NCI-H1105 treated with DMSO at 0.1 percent for 48 hours (cell line): ENCODE results near the gene SURF4.

ENCODE experiments used
- DNase-seq: peaks from one replicate; lab custom pipeline; 2025; lab: John Stamatoyannopoulos, UW

Gene SURF4

GRCh38 chr9:133374612-133375115 lies 1.2 kb downstream of the SURF4 start:
- DNase-seq = no peak

GRCh38 chr9:133372144-133372543 lies 3.7 kb downstream of the SURF4 start:
- DNase-seq = no peak

GRCh38 chr9:133371261-133371711 lies 4.6 kb downstream of the SURF4 start:
- DNase-seq = no peak

GRCh38 chr9:133370685-133371084 lies 5.2 kb downstream of the SURF4 start:
- no peak for DNase-seq

GRCh38 chr9:133369933-133370332 lies 5.9 kb downstream of the SURF4 start:
- no peak for DNase-seq

GRCh38 chr9:133369422-133369821 lies 6.4 kb downstream of the SURF4 start:
- no peak for DNase-seq

- DNase-seq = no peak
Observed at GRCh38 chr9:133368249-133368881, 7.5 kb downstream of the SURF4 start.

- no peak for DNase-seq
Observed at GRCh38 chr9:133367778-133368177, 8.1 kb downstream of the SURF4 start.

GRCh38 chr9:133367221-133367620 lies 8.6 kb downstream of the SURF4 start:
- no peak for DNase-seq

- no peak for DNase-seq
Observed at GRCh38 chr9:133366435-133366834, 9.4 kb downstream of the SURF4 start.

- DNase-seq = no peak
Observed at GRCh38 chr9:133362359-133363044, 13.4 kb downstream of the SURF4 start.

GRCh38 chr9:133361507-133362092 lies 14.3 kb downstream of the SURF4 start:
- no peak for DNase-seq

- DNase-seq = no peak
Observed at GRCh38 chr9:133360400-133361393, 15.2 kb downstream of the SURF4 start.

GRCh38 chr9:133359399-133360175 lies 16.3 kb downstream of the SURF4 start:
- no peak for DNase-seq

- DNase-seq = no peak
Observed at GRCh38 chr9:133357656-133358055, 18.2 kb downstream of the SURF4 start.

- DNase-seq = peak; percentile 68
Observed at GRCh38 chr9:133356391-133357091, 19.3 kb downstream of the SURF4 start, which contains the start of the genes SURF1 and SURF2. SURF1 (minus strand) TSS chr9:133356487; CDS start chr9:133356453, 34 bp downstream. SURF2 (plus strand) TSS chr9:133356550; CDS start chr9:133356593, 43 bp downstream.

GRCh38 chr9:133355881-133356357 lies 19.9 kb downstream of the SURF4 start:
- no peak for DNase-seq

- no peak for DNase-seq
Observed at GRCh38 chr9:133354766-133355165, 21.1 kb downstream of the SURF4 start.

GRCh38 chr9:133353548-133353947 lies 22.3 kb downstream of the SURF4 start:
- DNase-seq = no peak
